Astrocyte of the cerebellum (primary cell): ENCODE measurements around the gene STIP1.

ENCODE experiments used
- DNase-seq: peaks from one replicate; pipeline ENCODE4 v3.0.0-alpha.2; 2011; ENCODE audit warnings: low read depth
- H3K4me3 ChIP-seq: 2 replicates; pipeline ENCODE4 v1.5.1; 2011; ENCODE audit warnings: mild to moderate bottlenecking, low read depth, low read length, moderate library complexity
- in situ Hi-C: cut with HindIII; loops from 2 replicates; pipeline ENCODE4 v1.10.0; 2017; ENCODE audit warnings: low sequenced_read_pairs
- TF ChIP-seq, protein P1 (sequence below): IDR thresholded peaks from 2 replicates; pipeline ENCODE4 v1.5.1; 2012; ENCODE audit warnings: low read length, low read depth, moderate library complexity, mild to moderate bottlenecking; ENCODE audit errors: missing control alignments

STIP1 gene

DNA sequence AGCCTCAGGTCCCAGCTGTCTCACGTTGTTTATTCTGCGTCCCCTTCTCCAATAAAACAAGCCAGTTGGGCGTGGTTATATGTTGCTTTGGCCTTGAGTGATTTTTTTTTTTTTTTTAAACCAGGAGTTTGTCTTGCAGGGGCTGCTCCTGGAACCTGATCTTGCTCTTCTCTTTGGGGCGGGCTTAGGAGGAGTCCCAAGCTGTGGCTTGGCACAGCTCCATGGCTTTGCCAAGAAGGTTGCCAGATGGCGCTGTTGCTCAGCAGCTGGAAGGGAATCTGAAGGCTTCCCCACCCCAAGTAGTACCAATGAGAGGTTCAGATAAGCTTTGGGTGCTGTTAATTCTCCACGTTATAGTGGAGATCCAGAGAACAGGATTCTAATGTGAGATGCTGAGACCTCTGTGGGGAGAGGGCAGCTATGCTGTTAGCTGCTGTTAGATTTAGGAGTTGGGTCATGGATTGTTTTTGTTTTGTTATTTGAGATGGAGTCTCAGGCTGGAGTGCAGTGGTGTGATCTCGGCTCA is 18.6 kb downstream of the STIP1 start:
- peak; percentile 94 for DNase-seq
- H3K4me3 ChIP-seq: no peak overlapping the region
- TF ChIP-seq, protein P1, sequence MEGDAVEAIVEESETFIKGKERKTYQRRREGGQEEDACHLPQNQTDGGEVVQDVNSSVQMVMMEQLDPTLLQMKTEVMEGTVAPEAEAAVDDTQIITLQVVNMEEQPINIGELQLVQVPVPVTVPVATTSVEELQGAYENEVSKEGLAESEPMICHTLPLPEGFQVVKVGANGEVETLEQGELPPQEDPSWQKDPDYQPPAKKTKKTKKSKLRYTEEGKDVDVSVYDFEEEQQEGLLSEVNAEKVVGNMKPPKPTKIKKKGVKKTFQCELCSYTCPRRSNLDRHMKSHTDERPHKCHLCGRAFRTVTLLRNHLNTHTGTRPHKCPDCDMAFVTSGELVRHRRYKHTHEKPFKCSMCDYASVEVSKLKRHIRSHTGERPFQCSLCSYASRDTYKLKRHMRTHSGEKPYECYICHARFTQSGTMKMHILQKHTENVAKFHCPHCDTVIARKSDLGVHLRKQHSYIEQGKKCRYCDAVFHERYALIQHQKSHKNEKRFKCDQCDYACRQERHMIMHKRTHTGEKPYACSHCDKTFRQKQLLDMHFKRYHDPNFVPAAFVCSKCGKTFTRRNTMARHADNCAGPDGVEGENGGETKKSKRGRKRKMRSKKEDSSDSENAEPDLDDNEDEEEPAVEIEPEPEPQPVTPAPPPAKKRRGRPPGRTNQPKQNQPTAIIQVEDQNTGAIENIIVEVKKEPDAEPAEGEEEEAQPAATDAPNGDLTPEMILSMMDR: peak; percentile 80
- in situ Hi-C loops: loop anchor here (10.0 to 25.0 kb wide), 2 partner anchors 70 to 433 kb away; no protein-coding TSS in a partner anchor

DNA sequence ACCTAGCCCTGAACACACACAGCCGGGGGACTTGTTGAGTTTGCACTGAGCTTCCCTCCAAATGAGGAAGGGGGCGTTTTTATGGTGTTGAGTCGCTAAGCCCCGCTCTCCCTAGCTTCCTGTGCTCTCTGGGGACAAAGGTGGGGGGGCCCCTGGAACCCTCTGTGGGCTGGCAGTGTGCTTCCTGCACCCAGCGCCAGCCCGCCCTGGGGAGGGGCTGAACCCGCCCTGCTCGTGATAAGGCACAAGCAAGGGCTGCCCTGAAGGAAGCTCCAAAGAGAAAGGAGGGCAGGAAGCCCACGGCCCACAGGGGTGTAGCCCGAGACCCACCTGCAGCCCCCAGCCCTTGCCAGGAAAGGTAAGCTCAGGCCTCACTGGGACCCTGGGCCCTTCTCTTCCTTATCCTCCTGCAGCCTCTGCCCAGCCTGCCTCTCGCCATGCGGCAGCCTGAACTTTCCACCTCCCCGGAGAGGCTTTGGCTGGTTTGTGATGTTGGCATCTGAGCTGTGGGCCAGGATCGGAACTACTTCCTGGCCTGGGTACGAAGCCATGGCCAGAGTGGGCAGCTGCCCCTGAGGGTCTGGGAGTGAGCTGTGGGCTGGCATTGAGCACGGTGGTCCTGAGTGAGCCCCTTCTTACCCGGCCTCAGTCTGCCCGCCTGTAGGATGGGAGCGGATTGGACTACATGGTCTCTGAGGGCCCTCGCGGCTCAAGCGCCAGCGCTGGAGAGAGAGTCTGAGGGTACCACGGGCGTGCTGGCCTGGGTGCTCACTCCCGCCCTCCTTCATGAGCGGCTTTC is 20.7 kb downstream of the STIP1 start, which contains the start of gene FERMT3:
Gene FERMT3, plus strand, starts transcription at position 265 of the 799 bp plus-strand sequence. CDS start 644 bp downstream, outside the sequence.
- no peak within 1 kb of the TSS for H3K4me3 ChIP-seq
- in situ Hi-C loops: loop anchor here (10.0 to 25.0 kb wide), 2 partner anchors 68 to 431 kb away; no protein-coding TSS in a partner anchor
- no peak for DNase-seq
- TF ChIP-seq, protein P1: no peak

DNA sequence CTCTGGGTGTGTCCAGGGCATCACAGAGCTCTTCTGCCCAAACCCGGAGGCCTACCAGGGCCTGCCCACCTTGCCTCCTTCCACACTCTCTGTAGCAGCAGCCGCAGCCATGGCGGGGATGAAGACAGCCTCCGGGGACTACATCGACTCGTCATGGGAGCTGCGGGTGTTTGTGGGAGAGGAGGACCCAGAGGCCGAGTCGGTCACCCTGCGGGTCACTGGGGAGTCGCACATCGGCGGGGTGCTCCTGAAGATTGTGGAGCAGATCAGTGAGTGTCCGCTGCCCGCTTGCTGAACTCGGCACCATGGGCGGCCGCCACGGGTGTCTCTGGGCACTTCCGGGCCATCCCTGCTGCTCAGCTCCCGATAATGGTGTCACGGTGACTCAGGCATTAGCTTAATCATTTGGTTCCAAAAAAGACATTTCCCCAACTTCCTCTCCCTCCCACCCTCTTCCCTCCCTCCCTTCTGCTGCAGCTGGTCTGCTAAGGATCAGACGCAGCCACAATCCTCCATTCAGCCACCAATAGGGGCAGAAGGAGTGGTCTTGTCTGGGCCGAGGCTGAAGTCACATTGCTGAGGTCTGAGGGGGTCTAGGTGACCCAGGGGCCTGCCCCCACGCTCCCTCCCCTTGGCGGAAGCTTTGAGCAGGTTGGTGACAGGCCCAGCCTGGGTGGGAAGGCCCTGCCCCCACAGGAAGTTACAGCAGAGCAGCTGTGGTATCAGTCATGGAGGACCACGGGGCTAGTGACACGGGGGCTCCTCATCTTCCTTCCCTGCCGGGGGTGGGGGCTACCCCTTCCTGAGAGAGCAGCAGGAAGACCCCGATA is 21.5 kb downstream of the STIP1 start:
- TF ChIP-seq, protein P1: no peak
- no peak overlapping the region for H3K4me3 ChIP-seq
- in situ Hi-C loops: loop anchor here (10.0 to 25.0 kb wide), 2 partner anchors 67 to 430 kb away; no protein-coding TSS in a partner anchor
- no peak for DNase-seq

DNA sequence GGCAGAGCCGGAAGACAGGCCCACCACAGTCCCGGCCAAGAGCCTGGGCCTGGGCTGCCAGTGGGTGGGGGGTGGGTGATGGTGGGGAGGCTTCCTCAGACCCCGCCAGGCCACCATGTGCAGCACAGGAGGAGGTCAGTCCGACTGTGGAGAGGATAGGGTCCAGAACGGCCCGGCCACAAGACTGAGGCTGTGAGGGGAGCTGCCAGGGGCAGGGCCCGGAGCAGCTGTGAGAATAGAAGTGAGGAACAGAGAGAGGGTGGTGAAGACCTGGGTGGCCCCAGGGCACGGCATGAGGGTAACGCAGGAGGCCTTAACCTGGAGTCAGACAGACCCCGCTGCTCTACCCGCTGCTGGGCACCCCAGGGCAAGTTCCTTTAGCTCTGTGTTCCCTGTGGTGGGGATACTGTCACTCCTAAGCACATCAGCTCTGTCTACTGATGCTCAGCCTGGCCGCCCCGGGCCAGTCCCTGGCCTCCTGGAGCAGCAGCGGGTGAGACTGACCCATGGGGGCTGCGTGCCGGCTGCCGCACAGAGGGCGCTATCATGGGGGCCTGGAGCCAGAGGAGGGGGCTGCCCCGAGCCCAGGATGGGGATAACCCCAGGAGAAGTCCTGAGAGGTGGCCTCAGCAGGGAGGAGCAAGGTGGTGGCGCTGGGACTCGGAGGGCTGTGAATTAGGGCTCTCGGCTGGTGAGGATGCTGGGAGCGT is 22.3 kb downstream of the STIP1 start:
- in situ Hi-C loops: loop anchor here (10.0 to 25.0 kb wide), 2 partner anchors 67 to 429 kb away; no protein-coding TSS in a partner anchor
- no peak for DNase-seq
- no peak overlapping the region for H3K4me3 ChIP-seq

DNA sequence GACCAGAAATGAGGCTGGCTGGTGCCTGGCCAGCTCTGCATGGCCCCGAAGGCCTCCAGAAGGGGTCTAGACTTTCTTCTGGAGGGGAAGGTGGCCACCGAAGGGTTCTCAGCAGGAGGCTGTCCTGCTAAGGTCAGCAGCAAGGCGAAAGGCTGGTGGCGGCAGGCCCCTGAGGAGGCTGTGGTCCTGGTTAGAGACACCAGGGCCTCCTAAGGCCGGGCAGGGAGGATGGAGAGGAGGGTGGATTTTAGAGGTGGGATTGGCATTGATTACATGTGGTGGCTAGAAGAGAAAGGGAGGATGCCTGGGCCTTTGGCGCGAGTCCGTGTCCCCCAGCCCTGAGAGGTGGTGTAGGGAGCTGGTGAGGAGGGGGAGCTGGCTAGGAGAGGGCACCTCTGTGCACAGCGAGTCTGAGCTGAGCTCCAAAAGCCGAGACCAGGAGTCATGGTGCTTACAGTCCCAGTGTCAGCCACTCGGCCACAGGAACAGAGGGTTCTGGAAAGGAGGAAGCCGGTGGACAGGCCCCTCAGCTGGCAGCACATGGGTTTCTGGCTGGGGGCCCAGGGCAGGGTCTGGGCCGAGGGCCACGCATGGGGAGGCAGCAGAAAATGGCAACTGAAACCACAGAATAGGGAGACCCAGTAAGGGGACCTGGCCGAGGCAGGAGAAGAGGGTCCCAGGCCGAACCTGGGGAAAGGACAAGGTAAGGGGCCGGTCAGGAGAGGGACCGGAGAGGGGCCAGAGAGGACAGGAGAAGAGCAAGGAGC is 23.0 kb downstream of the STIP1 start:
- no peak for DNase-seq
- TF ChIP-seq, protein P1: no peak
- no peak overlapping the region for H3K4me3 ChIP-seq
- in situ Hi-C loops: loop anchor here (10.0 to 25.0 kb wide), 2 partner anchors 66 to 428 kb away; no protein-coding TSS in a partner anchor

More for the DNA sequence above, 22.3 kb downstream of the STIP1 start:
- TF ChIP-seq, protein P1: no peak
